ENCODE data around the gene U2AF2. TPM values are rescaled to one million over a fixed set of nuclear protein-coding genes. Genes with fewer than 3 reads are reported as not detected.

The U2AF2 gene
- total and polyA plus RNA-seq, 4 experiments from 2014 or later = 1.3 to 259 (median 135) TPM

- no peaks in the 10 kb centered on the region for H3K4me1 ChIP-seq (ENCODE audit: insufficient read depth, low read length)
- Mint-ChIP-seq H3K4me1 (peaks cover 0 to 3% (median 0%) of the 10 kb centered on the region in 4 donors), H3K27me3 (no peaks in the 10 kb centered on the region), H3K36me3 (peaks cover 6 to 53% of the 10 kb centered on the region in 2 donors), H3K9me3 (no peaks in the 10 kb centered on the region), H3K4me3 (no peak overlapping the region), H3K27ac (no peak overlapping the region)
- no peak overlapping the region for H3K4me3 ChIP-seq (ENCODE audit: low read length in 2 of 2)
- ChIA-PET POLR2A (ENCODE audit: partially characterized antibody) (no interaction called here), CTCF (ENCODE audit: partially characterized antibody) (no interaction called here)
- H3K36me3 ChIP-seq (ENCODE audit: insufficient read depth, low read length) = peaks cover 47% of the 10 kb centered on the region
- H3K9me3 ChIP-seq (ENCODE audit: control insufficient read depth in 1 of 2, low read length in 2 of 2) = no peaks in the 10 kb centered on the region
- no peak overlapping the region for H3K27ac ChIP-seq (ENCODE audit: low read depth, low read length)
- H3K27me3 ChIP-seq (ENCODE audit: insufficient read depth, low read length) = no peaks in the 10 kb centered on the region
- intact Hi-C loops (cut with micrococcal nuclease) = no loop called here
- no peak for DNase-seq
Observed at GRCh38 chr19:55691561-55692481, 37.0 kb downstream of the U2AF2 start.

- CTCF ChIA-PET (ENCODE audit: partially characterized antibody) = no interaction called here
- Histone ChIP-seq H3K27me3 (ENCODE audit: insufficient read depth, low read length) (no peaks in the 10 kb centered on the region), H3K36me3 (ENCODE audit: insufficient read depth, low read length) (peaks cover 41% of the 10 kb centered on the region), H3K4me1 (ENCODE audit: insufficient read depth, low read length) (no peaks in the 10 kb centered on the region), H3K27ac (ENCODE audit: low read depth, low read length) (no peak overlapping the region), H3K4me3 (ENCODE audit: low read length in 2 of 2) (no peak overlapping the region), H3K9me3 (ENCODE audit: control insufficient read depth in 1 of 2, low read length in 2 of 2) (no peaks in the 10 kb centered on the region)
- H3K36me3 Mint-ChIP-seq = peaks cover 6 to 53% of the 10 kb centered on the region in 2 donors
- POLR2A ChIA-PET (ENCODE audit: partially characterized antibody) = no interaction called here
- no peaks in the 10 kb centered on the region for H3K9me3 Mint-ChIP-seq
- no peak for DNase-seq
- no peaks in the 10 kb centered on the region for H3K27me3 Mint-ChIP-seq
- intact Hi-C loops (cut with micrococcal nuclease) = no loop called here
- no peak overlapping the region for H3K27ac Mint-ChIP-seq
- no peak overlapping the region for H3K4me3 Mint-ChIP-seq
- H3K4me1 Mint-ChIP-seq = peaks cover 0 to 3% (median 0%) of the 10 kb centered on the region in 4 donors
Observed at GRCh38 chr19:55692681-55693081, 37.8 kb downstream of the U2AF2 start.

GRCh38 chr19:55693336-55693974, 38.6 kb downstream of the U2AF2 start:
- peaks cover 8 to 53% of the 10 kb centered on the region in 2 donors for H3K36me3 Mint-ChIP-seq

GRCh38 chr19:55694241-55694655, 39.4 kb downstream of the U2AF2 start:
- Mint-ChIP-seq H3K4me1 (peaks cover 0 to 3% (median 0%) of the 10 kb centered on the region in 4 donors), H3K27me3 (no peaks in the 10 kb centered on the region), H3K9me3 (no peaks in the 10 kb centered on the region), H3K4me3 (no peak overlapping the region), H3K27ac (no peak overlapping the region), H3K36me3 (peaks cover 10 to 51% of the 10 kb centered on the region in 2 donors)
- CTCF ChIA-PET (ENCODE audit: partially characterized antibody) = no interaction called here
- Histone ChIP-seq H3K4me1 (ENCODE audit: insufficient read depth, low read length) (no peaks in the 10 kb centered on the region), H3K27me3 (ENCODE audit: insufficient read depth, low read length) (no peaks in the 10 kb centered on the region), H3K4me3 (ENCODE audit: low read length in 2 of 2) (no peak overlapping the region), H3K36me3 (ENCODE audit: insufficient read depth, low read length) (peaks cover 33% of the 10 kb centered on the region), H3K9me3 (ENCODE audit: control insufficient read depth in 1 of 2, low read length in 2 of 2) (no peaks in the 10 kb centered on the region), H3K27ac (ENCODE audit: low read depth, low read length) (no peak overlapping the region)
- POLR2A ChIA-PET (ENCODE audit: partially characterized antibody) = no interaction called here
- intact Hi-C loops (cut with micrococcal nuclease) = no loop called here
- DNase-seq = no peak

More at GRCh38 chr19:55693336-55693974, 38.6 kb downstream of the U2AF2 start:
- Mint-ChIP-seq H3K4me3 (no peak overlapping the region), H3K27me3 (no peaks in the 10 kb centered on the region), H3K4me1 (peaks cover 0 to 3% (median 0%) of the 10 kb centered on the region in 4 donors), H3K9me3 (no peaks in the 10 kb centered on the region), H3K27ac (peak overlapping the region in 1 of 7 donors; percentile 51)
- no peak overlapping the region for H3K27ac ChIP-seq (ENCODE audit: low read depth, low read length)
- no peaks in the 10 kb centered on the region for H3K9me3 ChIP-seq (ENCODE audit: control insufficient read depth in 1 of 2, low read length in 2 of 2)
- peaks cover 39% of the 10 kb centered on the region for H3K36me3 ChIP-seq (ENCODE audit: insufficient read depth, low read length)
- no peak overlapping the region for H3K4me3 ChIP-seq (ENCODE audit: low read length in 2 of 2)
- no peak for DNase-seq
- ChIA-PET POLR2A (ENCODE audit: partially characterized antibody) (no interaction called here), CTCF (ENCODE audit: partially characterized antibody) (interaction anchor here (0.6 kb wide), 2 partner anchors 9 to 40 kb away, joined by 3 read pairs; no protein-coding TSS in a partner anchor)
- no peaks in the 10 kb centered on the region for H3K4me1 ChIP-seq (ENCODE audit: insufficient read depth, low read length)
- intact Hi-C loops (cut with micrococcal nuclease) = no loop called here
- H3K27me3 ChIP-seq (ENCODE audit: insufficient read depth, low read length) = no peaks in the 10 kb centered on the region

- Mint-ChIP-seq H3K36me3 (peaks cover 10 to 51% of the 10 kb centered on the region in 2 donors), H3K27ac (no peak overlapping the region), H3K9me3 (no peaks in the 10 kb centered on the region), H3K4me3 (no peak overlapping the region), H3K27me3 (no peaks in the 10 kb centered on the region), H3K4me1 (peaks cover 0 to 3% (median 0%) of the 10 kb centered on the region in 4 donors)
- H3K27me3 ChIP-seq (ENCODE audit: insufficient read depth, low read length) = no peaks in the 10 kb centered on the region
- DNase-seq = no peak
- intact Hi-C loops (cut with micrococcal nuclease) = no loop called here
- H3K36me3 ChIP-seq (ENCODE audit: insufficient read depth, low read length) = peaks cover 27% of the 10 kb centered on the region
- ChIA-PET POLR2A (ENCODE audit: partially characterized antibody) (no interaction called here), CTCF (ENCODE audit: partially characterized antibody) (no interaction called here)
- no peak overlapping the region for H3K27ac ChIP-seq (ENCODE audit: low read depth, low read length)
- H3K9me3 ChIP-seq (ENCODE audit: control insufficient read depth in 1 of 2, low read length in 2 of 2) = no peaks in the 10 kb centered on the region
- no peaks in the 10 kb centered on the region for H3K4me1 ChIP-seq (ENCODE audit: insufficient read depth, low read length)
- no peak overlapping the region for H3K4me3 ChIP-seq (ENCODE audit: low read length in 2 of 2)
Observed at GRCh38 chr19:55694656-55695491, 40.0 kb downstream of the U2AF2 start.

GRCh38 chr19:55695511-55696290, 40.9 kb downstream of the U2AF2 start:
- H3K27ac Mint-ChIP-seq = peak overlapping the region in 1 of 7 donors; percentile 52
- Histone ChIP-seq H3K9me3 (ENCODE audit: control insufficient read depth in 1 of 2, low read length in 2 of 2) (no peaks in the 10 kb centered on the region), H3K27ac (ENCODE audit: low read depth, low read length) (no peak overlapping the region), H3K27me3 (ENCODE audit: insufficient read depth, low read length) (no peaks in the 10 kb centered on the region), H3K4me1 (ENCODE audit: insufficient read depth, low read length) (no peaks in the 10 kb centered on the region), H3K36me3 (ENCODE audit: insufficient read depth, low read length) (peaks cover 20% of the 10 kb centered on the region), H3K4me3 (ENCODE audit: low read length in 2 of 2) (no peak overlapping the region)
- DNase-seq = no peak
- no peaks in the 10 kb centered on the region for H3K27me3 Mint-ChIP-seq
- peaks cover 0 to 3% (median under 1%) of the 10 kb centered on the region in 4 donors for H3K4me1 Mint-ChIP-seq
- ChIA-PET POLR2A (ENCODE audit: partially characterized antibody) (no interaction called here), CTCF (ENCODE audit: partially characterized antibody) (no interaction called here)
- H3K9me3 Mint-ChIP-seq = no peaks in the 10 kb centered on the region
- intact Hi-C loops (cut with micrococcal nuclease) = no loop called here
- H3K4me3 Mint-ChIP-seq = no peak overlapping the region
- H3K36me3 Mint-ChIP-seq = peaks cover 10 to 51% of the 10 kb centered on the region in 2 donors
